A673 (cell line): ENCODE results near the gene HPCAL4.

Experiments
- CTCF ChIP-seq: fragments of 300-800, 200-600 bp; sonication (generic); conservative IDR thresholded peaks from 2 replicates; pipeline ENCODE4 v1.5.1; 2017; ENCODE audit warnings: low read depth, mild to moderate bottlenecking, antibody characterized with exemption, low read length, moderate library complexity, mixed read lengths
- EZH2 ChIP-seq: fragments of 200-600 bp; sonication (generic); IDR thresholded peaks from 2 replicates; pipeline ENCODE4 v1.6.1; 2017; ENCODE audit warnings: borderline replicate concordance, low read depth, mild to moderate bottlenecking, mixed read lengths, antibody characterized with exemption, low read length; ENCODE audit not compliant: poor library complexity, severe bottlenecking

GRCh38 chr1:39673215-39673614 lies 18.0 kb downstream of the HPCAL4 start:
- TF ChIP-seq CTCF: no peak
- TF ChIP-seq EZH2: no peak
